Ectodermal cell (in vitro differentiated cells): ENCODE data around the gene SLC16A3.
"Not testable (repeated sequence)": the region's sequence is repeated elsewhere in the genome, so short reads cannot be mapped to it uniquely, and the experiment has no call there.

ENCODE experiments used
- H3K27ac ChIP-seq: 2 replicates; pipeline ENCODE4 v1.7.0; 2013; ENCODE audit warnings: mild to moderate bottlenecking, low read depth, low read length; ENCODE audit not compliant: insufficient read depth, poor library complexity, severe bottlenecking
- H3K27me3 ChIP-seq: 2 replicates; pipeline ENCODE4 v1.7.0; 2013; ENCODE audit warnings: mild to moderate bottlenecking, low read length; ENCODE audit not compliant: insufficient read depth, control insufficient read depth, poor library complexity, severe bottlenecking
- H3K36me3 ChIP-seq: one replicate; pipeline ENCODE4 v1.7.0; 2013; ENCODE audit warnings: low read length; ENCODE audit not compliant: control insufficient read depth, insufficient read depth
- H3K4me1 ChIP-seq: one replicate; pipeline ENCODE4 v1.7.0; 2013; ENCODE audit warnings: low read length; ENCODE audit not compliant: control insufficient read depth, insufficient read depth
- H3K4me3 ChIP-seq: 2 replicates; pipeline ENCODE4 v1.7.0; 2013; ENCODE audit warnings: low read depth, low read length, control low read depth; ENCODE audit not compliant: insufficient read depth
- H3K9me3 ChIP-seq: 2 replicates; pipeline ENCODE4 v1.7.0; 2013; ENCODE audit warnings: mild to moderate bottlenecking, low read length, moderate library complexity; ENCODE audit not compliant: control insufficient read depth
- WGBS, 2 experiments: methylation state at CpG; one replicate each; pipeline ENCODE4 v1.1.7; 2013; ENCODE audit warnings: missing lambda C conversion rate in 2 of 2; 5-methylcytosine and 5-hydroxymethylcytosine counted together

Gene SLC16A3

DNA sequence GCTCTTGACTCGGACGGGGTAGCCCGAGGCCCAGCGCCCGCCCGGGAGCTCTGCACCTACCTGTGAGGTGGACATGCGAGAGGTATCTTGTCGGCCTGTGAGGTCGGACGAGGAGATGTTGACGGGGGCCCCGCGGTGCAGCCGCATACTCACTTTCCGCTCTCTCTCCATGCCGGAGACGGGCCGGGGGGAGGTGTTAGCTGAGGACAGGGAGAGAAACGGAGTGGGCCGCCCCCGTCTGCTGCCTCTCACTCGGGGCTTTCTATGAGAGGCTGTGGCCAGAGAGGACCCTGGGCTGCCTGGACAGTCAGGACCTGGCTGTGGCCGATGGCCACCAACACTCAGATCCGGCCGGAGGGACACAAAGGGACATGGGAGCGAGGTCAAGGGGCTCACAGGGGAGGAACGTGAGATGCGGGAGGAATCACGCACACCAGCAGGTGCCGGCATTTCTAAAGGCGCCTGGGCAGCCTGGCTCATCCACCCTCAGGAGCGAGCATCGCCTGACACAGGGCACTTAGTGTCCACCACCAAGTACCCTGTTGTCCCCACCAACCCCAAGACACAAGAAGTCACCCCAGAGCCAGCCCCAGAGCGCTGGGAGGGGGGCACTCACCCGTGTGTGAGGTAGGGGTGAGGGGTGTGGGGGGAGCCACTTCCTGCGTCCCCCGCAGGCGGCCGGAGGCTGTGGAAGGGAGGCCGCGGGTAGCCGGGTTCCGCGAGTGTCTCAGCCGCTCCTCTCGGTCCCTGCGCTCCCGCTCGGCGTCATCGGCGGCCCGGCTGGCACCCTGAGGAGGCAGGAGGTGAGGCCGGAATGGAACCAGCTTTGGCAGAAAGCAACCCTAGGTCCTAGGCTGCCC lies 20.2 kb downstream of the SLC16A3 start:
- no peaks in the 10 kb centered on the region for H3K9me3 ChIP-seq
- peaks cover 89% of the 10 kb centered on the region for H3K36me3 ChIP-seq
- 96% methylated on average over 54 of the region's 54 CpGs for WGBS, 2 experiments
- no peak overlapping the region for H3K27ac ChIP-seq
- no peaks in the 10 kb centered on the region for H3K27me3 ChIP-seq
- H3K4me3 ChIP-seq, result no peak overlapping the region
- H3K4me1 ChIP-seq, result no peaks in the 10 kb centered on the region

DNA sequence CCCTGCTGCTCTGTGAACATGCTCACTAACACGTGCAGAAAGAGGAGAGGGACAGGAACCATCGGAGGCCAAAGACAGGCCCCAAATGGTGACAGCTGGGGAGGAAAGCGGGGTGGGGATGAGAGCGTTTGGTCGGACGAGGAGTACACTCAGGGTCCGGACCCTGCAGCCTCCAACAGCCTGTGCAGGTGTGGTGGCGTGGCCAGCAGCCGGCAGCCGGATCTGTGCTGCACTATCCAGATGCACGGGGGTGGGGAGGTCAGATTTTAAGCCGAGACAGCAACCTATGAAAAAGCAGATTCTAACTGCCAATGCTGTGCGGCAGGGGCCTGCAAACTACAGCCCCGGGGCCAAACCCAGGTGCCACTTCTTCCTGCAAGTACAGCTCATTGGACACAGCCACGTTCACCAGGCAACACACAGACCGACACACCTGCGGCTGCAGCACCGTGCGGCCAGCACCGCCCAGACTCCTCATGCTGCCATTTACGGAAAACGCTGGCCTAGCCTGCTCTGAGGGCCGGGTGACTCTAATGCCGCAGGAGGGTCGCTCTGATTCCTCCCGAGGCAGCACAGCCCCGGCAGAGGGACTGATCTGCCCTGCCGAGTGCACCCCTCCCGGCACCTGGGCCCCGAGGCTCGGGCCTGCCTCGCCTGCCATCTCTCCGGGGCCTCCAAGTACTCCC lies 21.2 kb downstream of the SLC16A3 start:
- Histone ChIP-seq H3K27me3 (no peaks in the 10 kb centered on the region), H3K4me3 (no peak overlapping the region), H3K4me1 (no peaks in the 10 kb centered on the region), H3K36me3 (peaks cover 80% of the 10 kb centered on the region), H3K27ac (no peak overlapping the region), H3K9me3 (no peaks in the 10 kb centered on the region)
- WGBS, 2 experiments, result 95 to 96% methylated on average over 33 of the region's 33 CpGs

DNA sequence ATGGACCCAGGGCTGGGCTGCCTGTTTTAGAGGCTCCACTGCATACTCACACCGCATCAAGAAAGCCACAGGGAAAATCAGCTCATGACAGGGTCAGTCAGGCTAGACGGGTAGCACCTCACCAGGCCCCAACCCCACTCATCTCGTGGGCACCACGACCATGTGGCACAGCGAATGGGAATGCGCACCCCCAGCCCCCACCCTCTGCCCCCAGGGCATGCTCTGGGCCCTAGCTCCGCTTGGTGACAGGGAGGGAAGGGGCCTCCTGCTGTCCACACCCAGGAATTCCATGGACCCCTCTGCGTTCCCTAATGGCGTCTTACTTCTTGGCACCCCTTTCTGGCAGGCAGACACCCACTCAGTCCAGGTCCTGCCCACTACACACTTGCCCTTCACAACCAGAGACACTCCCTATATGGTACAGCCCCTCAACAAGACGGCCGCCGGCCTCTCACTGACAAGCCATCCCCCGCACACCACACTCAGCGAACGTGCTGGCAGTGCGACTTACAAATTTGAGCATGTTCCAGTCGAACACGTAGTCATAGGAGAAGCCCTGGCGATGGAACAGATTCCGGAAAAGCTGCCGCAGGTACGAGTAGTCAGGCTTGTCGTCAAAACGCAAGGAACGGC lies 22.1 kb downstream of the SLC16A3 start:
- Histone ChIP-seq H3K36me3 (peaks cover 78% of the 10 kb centered on the region), H3K9me3 (no peaks in the 10 kb centered on the region), H3K27me3 (no peaks in the 10 kb centered on the region), H3K4me3 (no peak overlapping the region), H3K4me1 (no peaks in the 10 kb centered on the region), H3K27ac (no peak overlapping the region)
- WGBS, 2 experiments, result 97% methylated on average over 25 of the region's 25 CpGs

DNA sequence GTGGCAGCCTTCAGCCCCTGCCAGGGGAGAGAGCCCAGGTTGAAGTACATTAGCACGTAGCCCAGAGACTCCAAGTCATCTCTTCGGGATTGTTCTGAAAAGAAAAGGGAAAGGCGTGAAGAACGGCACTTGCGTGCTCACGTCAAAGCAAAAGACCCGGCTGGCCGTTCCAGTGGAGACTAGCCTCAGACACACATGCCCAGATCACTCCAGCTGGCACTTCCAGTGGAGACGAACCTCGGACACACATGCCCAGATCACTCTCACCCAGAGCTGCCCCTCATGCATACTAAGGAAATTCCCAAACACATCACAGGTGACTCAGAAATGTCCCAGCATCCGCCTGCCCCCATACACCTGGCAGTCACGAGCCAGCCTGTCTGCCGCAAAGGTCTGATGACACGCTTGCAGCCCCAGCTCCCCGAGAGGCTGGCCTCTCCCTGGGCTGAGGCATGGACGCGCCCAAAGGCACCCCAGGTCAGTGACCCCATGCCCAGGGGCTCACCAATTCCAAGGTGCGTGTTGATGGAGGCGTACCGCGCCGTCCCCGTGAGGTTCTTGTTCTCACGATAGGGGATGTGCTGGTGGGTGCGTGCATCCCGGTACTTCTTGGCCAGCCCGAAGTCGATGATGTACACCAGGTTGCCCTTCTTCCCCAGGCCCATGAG lies 23.8 kb downstream of the SLC16A3 start:
- no peaks in the 10 kb centered on the region for H3K4me1 ChIP-seq
- peaks cover 71% of the 10 kb centered on the region for H3K36me3 ChIP-seq
- no peak overlapping the region for H3K27ac ChIP-seq
- 96 to 97% methylated on average over 28 of the region's 28 CpGs for WGBS, 2 experiments
- no peaks in the 10 kb centered on the region for H3K27me3 ChIP-seq
- no peak overlapping the region for H3K4me3 ChIP-seq
- no peaks in the 10 kb centered on the region for H3K9me3 ChIP-seq

DNA sequence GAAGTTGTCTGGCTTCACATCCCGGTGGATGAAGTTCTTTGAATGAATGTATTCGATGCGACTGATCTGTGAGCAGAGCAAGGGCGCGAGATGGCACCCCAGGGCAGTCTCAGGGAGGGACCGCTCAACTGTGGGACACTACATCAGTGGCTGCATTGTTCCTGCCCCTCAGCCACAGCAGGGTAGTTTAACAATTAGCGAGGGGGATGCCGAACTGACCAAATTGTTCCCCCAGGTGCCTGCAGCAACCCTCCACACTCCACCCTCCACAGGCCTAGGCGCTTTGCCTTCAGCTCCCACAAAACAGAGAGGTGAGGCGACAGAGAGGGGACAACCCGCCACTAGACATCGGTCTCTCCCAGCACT lies 24.3 kb downstream of the SLC16A3 start:
- no peaks in the 10 kb centered on the region for H3K9me3 ChIP-seq
- H3K27ac ChIP-seq, result no peak overlapping the region
- H3K36me3 ChIP-seq, result peaks cover 70% of the 10 kb centered on the region
- no peak overlapping the region for H3K4me3 ChIP-seq
- H3K27me3 ChIP-seq, result no peaks in the 10 kb centered on the region
- WGBS, 2 experiments, result 96 to 97% methylated on average over 12 of the region's 12 CpGs
- H3K4me1 ChIP-seq, result no peaks in the 10 kb centered on the region

DNA sequence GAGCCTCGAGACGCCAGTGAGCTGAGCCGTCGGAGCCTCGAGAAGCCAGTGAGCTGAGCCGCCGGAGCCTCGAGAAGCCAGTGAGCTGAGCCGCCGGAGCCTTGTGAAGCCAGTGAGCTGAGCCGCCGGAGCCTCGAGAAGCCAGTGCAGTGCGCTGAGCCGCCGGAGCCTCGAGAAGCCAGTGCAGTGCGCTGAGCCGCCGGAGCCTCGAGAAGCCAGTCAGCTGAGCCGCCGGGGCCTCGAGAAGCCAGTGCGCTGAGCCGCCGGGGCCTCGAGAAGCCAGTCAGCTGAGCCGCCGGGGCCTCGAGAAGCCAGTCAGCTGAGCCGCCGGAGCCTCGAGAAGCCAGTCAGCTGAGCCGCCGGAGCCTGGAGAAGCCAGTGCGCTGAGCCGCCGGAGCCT lies 25.3 kb downstream of the SLC16A3 start:
- H3K27ac ChIP-seq, H3K4me1 ChIP-seq, H3K27me3 ChIP-seq, H3K9me3 ChIP-seq, H3K4me3 ChIP-seq: not testable (repeated sequence)
- WGBS, 2 experiments, result 97 to 98% methylated on average over 39 of the region's 39 CpGs
- H3K36me3 ChIP-seq, result peaks cover 62% of the 10 kb centered on the region

DNA sequence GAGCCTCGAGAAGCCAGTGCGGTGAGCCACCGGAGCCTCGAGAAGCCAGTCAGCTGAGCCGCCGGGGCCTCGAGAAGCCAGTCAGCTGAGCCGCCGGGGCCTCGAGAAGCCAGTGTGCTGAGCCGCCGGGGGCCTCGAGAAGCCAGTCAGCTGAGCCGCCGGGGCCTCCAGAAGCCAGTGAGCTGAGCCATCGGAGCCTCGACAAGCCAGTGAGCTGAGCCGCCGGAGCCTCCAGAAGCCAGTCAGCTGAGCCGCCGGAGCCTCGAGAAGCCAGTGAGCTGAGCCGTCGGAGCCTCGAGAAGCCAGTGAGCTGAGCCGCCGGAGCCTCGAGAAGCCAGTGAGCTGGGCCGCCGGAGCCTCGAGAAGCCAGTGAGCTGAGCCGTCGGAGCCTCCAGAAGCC lies 25.9 kb downstream of the SLC16A3 start:
- H3K36me3 ChIP-seq, result peaks cover 61% of the 10 kb centered on the region
- not testable (repeated sequence) for H3K4me3 ChIP-seq, H3K27me3 ChIP-seq, H3K4me1 ChIP-seq, H3K9me3 ChIP-seq, H3K27ac ChIP-seq
- WGBS, 2 experiments, result 96% methylated on average over 33 of the region's 33 CpGs

DNA sequence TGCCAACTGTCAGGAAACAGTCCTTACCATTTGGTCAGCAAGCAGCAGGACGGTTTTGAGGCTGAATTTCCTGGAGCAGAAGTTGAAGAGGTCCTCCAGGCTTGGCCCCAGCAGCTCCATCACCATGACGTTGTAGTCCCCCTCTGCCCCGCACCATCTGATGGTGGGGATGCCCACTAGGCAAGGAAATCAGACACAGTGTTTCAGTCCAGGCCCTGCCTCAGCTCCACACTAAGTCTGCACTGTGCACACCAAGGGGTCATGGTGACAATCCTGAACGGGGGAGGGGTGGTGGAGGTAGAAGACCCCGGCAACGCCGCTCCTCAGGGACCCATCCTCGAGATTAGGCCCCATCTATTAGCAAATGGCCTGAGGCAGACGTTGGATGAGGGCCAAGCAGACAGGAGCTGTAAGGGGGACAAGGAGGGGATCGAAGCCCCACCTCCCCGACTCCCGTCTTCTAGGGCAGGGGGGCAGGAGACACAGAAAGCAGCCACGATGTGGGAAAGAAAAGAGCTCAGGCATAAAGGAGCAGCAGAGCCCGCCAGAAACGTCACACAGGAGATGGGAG lies 26.6 kb downstream of the SLC16A3 start:
- H3K4me1 ChIP-seq, result no peaks in the 10 kb centered on the region
- H3K27ac ChIP-seq, result no peak overlapping the region
- H3K4me3 ChIP-seq, result no peak overlapping the region
- peaks cover 56% of the 10 kb centered on the region for H3K36me3 ChIP-seq
- 96% methylated on average over 15 of the region's 15 CpGs for WGBS, 2 experiments
- H3K9me3 ChIP-seq, result no peaks in the 10 kb centered on the region
- H3K27me3 ChIP-seq, result no peaks in the 10 kb centered on the region

DNA sequence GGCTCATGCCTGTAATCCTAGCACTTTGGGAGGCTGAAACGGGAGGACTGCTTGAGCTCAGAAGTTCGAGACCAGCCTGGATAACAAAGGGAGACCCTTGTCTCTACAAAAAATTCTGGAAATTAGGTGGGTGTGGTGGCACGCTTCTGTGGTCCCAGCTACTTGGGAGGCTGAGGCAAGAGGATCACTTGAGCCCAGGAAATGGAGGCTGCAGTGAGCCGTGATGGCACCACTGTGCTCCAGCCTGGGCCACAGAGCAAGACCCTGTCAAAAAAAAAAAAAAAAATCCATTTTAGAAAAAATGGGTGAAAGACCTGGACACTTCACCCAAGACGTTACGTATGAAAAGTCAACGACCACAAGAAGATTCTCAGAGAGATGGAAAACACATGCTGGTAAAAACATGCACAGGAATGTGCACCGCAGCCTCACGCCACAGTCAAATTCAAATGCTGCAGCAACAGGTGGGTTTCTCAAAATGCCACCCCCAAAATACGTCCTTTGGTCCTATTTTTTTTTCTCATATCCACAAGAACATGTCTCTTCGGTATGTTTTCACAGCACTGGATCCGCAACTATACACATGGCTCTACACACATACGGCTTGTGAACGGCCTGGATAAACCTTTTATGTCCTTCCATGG lies 27.5 kb downstream of the SLC16A3 start:
- peaks cover 56% of the 10 kb centered on the region for H3K36me3 ChIP-seq
- H3K27ac ChIP-seq, result no peak overlapping the region
- no peaks in the 10 kb centered on the region for H3K27me3 ChIP-seq
- H3K4me3 ChIP-seq, result no peak overlapping the region
- 95 to 97% methylated on average over 14 of the region's 14 CpGs for WGBS, 2 experiments
- H3K4me1 ChIP-seq, result no peaks in the 10 kb centered on the region
- no peaks in the 10 kb centered on the region for H3K9me3 ChIP-seq
